Hematopoietic multipotent progenitor cell treated with erythropoietin and hydrocortisone succinate and interleukin-3 and kit ligand, for 15 days (in vitro differentiated cells): ENCODE data around the gene PHLDB1.
A peak's percentile ranks its signal among the peaks of the same experiment; 100 is the strongest.
"Not testable (repeated sequence)": the region's sequence is repeated elsewhere in the genome, so short reads cannot be mapped to it uniquely, and the experiment has no call there.

Source experiments
- DNase-seq: peaks from one replicate; pipeline ENCODE4 v3.0.0-alpha.2; 2015; ENCODE audit warnings: low spot score

PHLDB1 gene

GRCh38 chr11:118658429-118659313, 51.3 kb downstream of the PHLDB1 start:
- no peak for DNase-seq

GRCh38 chr11:118659314-118659952, 52.0 kb downstream of the PHLDB1 start:
- peak; percentile 64 for DNase-seq

DNA sequence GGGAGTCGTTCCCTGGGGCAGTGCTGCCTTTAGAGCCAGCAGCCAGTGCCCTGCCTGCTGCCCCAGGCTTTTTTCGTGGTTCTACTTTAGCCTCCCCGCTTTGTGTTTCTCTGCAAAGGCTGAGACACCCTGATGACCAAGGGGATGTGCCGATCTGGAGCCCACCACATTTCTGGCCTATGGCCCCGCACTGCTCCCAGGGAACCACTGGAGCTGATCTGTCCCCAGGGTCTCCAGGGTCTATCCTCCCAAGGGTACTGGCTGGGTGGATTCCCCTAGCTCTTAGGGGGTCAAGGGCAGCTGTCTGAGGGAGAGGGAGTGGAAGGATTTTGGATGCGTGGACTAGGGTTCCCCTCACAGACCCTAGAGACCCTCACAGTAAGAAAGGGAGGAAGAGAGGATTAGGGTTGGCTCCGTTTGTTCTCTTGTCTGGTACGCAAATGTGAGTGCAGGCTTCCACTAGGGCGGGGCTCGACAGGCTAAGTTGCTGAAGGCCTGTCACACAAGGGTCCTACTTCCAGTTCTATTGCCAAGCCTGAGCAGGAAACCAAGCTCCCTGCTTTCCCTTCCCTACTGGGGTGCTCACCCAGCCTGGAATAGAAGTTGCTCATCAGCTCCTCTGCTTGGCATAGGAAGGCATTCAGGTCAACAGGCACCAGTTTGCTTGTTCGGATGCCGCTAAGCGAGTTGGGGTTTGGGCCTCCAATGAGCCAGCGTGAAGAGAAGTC, 52.7 kb downstream of the PHLDB1 start:
- no peak for DNase-seq

DNA sequence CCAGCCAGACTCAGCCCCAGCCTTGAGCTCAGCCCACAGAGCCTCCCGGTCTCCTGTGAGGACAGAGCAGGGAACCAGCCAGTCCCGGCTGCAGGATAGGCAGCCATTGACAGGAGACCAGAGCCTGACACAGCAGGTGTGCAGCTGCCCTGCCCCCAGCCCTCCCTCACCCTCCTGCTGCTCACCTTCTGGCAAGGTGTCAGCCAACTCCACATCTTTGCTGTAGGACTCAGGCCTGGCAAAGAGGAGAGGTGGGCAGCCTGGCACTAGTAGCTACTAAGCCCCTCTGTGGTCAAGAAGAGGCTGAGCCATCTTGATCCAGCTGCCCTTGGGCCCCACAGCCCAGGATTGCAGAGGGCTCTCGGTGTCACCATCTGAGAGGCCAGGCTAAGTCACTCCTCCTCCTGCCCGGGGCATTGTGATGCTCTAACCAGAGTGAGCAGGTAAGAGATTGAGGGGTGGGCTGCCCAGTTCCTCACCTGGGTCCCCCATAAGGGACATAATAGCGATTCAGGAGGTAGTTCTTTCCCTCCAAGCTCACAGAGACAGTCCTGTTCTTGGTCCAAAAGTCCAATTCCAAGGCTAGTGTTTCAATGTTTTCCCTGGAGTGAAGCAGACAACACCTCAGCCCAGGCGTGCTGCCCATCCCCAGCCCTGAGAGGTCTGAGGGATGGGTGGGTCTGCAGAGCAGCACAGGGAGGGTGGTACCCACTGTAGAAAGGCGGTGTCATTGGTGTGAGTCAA, 53.4 kb downstream of the PHLDB1 start:
- no peak for DNase-seq

DNA sequence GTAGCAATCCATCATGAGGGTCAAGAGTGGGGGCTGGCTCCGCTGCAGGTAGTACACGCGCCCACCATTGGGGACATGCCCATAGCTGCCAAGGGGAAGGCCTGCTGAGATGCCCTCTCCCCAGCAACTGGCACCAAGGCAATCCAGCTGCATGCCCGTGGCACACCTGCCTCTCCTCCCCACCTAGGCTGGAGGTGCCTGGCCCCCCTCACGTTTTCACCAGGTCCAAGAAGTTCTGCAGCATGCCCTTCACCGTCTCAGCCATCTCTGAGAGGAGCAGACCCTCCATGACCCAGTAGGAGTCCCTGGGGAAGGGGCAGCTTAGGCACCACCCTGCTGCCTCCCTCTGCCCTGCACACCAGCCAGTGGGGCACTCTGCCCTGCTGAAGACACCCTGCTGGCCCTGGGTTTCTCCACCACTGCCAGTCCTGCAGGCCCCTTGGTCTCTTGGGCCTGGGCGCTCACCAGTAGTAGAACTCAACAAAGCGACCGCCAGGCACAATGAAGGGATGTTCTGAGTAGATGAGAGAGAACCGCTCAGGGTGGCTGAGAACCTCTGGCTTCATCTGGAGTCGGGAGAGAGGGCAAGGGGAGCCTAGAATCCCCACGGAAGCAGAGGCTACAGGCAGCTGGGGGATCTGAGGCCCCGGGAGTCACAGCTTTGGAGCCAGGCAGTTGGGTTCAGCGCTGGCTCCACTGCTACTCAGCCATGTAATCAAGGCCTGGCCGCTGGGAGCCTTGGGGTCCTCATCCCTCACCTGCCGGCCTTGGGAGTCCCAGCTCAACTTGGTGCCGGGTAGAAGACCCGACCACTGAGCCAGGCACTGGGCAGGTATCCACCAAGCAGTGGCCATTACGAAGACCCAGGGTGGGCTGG, 54.2 kb downstream of the PHLDB1 start:
- no peak for DNase-seq

DNA sequence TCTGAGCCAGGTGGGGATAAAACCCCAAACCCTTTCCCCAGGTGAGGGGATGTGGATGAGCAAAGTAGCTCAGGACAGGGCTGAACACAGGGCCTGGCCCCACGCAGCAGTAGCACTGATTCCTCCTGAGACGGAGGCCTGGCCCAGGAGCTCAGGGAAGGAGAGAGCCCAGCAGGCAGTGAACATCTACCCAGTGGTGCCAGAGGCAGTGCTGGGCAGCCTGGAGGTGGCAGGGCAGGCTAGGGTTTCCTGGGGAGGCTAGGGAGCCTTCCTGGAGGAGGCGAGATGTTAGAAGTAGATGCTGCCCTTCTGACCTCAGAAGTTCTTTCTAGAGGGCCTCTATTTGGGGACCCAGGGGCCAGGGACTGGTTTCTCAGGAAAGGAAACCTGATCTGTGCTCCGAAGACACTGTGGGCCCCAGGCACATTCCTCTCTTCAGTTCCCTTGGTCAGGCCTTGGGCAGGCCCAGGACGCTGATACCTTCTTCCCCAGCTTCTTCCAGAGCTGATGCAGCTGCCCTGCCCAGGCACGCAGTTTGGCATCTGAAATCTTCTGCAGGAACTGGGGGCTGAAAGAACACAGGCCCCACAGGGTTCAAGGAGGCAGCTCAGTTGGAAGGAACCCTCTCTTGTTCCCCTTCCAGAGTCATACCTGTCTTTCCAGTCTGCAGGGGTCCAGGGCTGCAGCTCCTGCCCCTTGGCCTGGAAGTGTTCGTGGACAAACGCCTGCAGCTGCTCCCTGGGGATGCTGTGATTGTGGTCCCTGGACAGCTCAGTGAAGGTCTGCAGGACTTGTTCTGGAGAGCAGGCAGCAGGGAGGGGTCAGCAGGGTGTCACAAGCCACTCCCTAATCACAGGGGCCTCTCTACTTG, 55.2 kb downstream of the PHLDB1 start:
- no peak for DNase-seq

- no peak for DNase-seq
Observed at GRCh38 chr11:118663381-118663780, 56.0 kb downstream of the PHLDB1 start.

- DNase-seq = no peak
Observed at GRCh38 chr11:118663902-118664301, 56.5 kb downstream of the PHLDB1 start.

GRCh38 chr11:118666371-118666770, 59.0 kb downstream of the PHLDB1 start:
- DNase-seq = no peak

GRCh38 chr11:118670063-118670462, 62.6 kb downstream of the PHLDB1 start:
- no peak for DNase-seq

- no peak for DNase-seq
Observed at GRCh38 chr11:118671254-118671653, 63.8 kb downstream of the PHLDB1 start.

DNA sequence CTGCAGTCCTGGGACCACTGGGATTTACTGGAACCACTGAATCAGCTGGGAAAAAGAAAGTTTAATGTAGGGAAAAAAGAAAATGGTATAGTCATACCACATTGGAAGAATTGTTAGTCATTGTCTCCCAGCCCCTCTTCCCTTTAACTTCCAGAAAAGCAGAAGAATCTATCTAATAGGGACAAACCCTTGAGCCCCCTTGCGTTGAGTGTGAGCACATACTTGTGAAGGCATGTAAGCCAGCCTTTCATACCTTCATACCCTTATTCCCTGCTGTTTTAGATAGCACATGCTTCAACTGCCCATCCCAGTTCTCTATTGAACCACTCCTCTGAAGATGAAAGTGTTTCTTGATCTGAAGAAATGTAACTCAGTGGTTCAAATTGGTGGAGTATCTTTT, 65.4 kb downstream of the PHLDB1 start:
- DNase-seq = no peak

DNA sequence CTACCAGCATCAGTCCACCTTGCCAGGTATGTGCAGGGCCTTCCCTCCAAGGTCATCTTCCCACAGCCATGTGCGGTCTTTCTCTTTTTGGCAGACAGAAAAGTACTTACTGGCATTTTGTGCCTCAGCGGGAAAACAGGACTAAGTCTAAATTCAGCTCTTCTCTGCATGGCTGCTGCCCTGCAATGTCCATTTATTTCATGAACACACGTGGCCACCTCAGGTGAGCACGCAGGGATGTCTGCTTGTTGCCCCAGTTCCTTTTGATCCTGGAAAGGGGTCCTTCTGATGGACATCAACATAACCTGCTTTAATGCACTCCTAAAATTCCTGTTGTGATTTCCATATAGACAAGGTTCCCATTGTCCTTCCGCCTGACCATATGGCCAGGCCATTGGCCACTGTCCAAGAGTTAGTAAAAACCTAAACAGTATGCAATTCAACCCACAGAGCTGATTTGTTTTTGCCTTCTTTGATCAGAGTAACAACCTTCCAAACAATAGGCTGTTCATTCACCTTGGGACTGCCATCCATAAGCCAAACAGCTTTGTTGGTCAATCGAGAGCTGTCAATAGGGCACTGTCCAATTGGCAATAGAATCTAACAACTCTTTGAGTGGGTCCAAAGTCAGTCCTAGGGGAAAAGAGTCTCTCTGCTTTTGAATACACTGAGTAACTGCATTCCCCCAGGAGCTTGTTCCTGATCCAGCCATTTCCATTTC, 66.1 kb downstream of the PHLDB1 start:
- DNase-seq = no peak

DNA sequence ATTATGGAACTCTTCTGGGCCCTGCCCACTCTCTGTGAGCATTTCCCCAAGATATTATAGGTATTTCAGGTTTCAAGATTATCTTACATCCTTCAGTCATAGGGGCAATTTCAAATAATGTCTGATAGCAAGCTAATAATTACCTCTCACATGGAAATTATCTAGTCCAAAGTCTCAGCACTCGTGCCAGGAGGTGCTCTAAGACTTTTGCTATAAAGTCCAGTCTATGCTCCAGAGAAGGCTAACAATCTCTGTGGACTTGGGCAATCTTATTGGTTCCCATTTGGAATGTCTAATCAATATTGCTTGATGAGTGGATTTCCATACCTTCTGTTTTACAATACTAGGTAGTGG, 66.6 kb downstream of the PHLDB1 start:
- no peak for DNase-seq

DNA sequence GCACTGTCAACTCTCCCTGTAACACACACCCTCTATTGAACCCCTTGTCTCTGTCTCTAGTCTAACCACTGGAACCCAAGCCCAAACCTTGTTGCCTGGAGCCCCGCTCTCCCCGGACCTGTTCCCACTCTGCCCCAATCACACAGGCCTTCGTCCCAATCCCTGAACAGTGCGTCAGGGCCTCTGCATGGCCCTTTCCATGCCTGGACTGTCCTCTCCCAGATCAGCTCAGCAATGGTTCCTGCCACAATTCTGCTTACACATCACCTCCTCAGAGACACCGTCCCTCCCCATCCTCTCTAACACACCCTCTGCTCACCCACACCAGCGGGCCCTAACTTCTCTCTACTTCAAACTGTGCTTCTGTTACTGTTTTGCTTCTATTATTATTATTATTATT, 70.6 kb downstream of the PHLDB1 start:
- no peak for DNase-seq

- not testable (repeated sequence) for DNase-seq
Observed at GRCh38 chr11:118678908-118679307, 71.5 kb downstream of the PHLDB1 start.

GRCh38 chr11:118679483-118679882, 72.1 kb downstream of the PHLDB1 start, which contains the start of gene TREH:
TREH (minus strand) TSS chr11:118679650; CDS start chr11:118679627, 23 bp downstream.
- DNase-seq = no peak

GRCh38 chr11:118682372-118682771, 75.0 kb downstream of the PHLDB1 start:
- no peak for DNase-seq

DNA sequence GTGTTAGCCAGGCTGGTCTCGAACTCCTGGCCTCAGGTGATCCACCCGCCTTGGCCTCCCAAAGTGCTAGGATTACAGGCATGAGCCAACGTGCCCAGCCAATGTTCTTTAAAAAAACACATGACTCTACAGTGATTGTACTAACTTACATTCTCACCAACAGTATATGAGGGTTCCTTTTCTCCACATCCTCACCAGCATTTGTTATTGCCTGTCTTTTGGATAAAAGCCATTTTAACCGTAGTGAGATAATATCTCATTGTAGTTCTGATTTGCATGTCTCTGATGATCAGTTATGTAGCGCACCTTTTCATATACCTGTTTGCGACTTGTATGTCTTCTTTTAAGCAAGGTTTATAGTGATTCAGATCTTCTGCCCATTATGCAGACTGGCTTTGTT, 75.5 kb downstream of the PHLDB1 start:
- DNase-seq = not testable (repeated sequence)
